Liver (tissue), 9 donors: ENCODE data around the gene CNOT4. TPM values are rescaled to one million over a fixed set of nuclear protein-coding genes. Genes with fewer than 3 reads are reported as not detected.

ENCODE experiments used
- DNase-seq: peaks from one replicate; pipeline ENCODE4 v3.0.0-alpha.2; 2017; ENCODE audit warnings: low spot score
- H3K27ac ChIP-seq, 2 donors: one replicate each; pipeline ENCODE4 v1.7.0; 2013; ENCODE audit warnings: inconsistent platforms in 2 of 2, low read length in 2 of 2, control low read depth in 1 of 2, low read depth in 1 of 2, mild to moderate bottlenecking in 1 of 2
- H3K27me3 ChIP-seq, 4 donors: one replicate each; pipeline versions ENCODE4 v1.6.1 to v1.7.0; 2013; ENCODE audit warnings: low read length in 3 of 4, inconsistent platforms in 1 of 4, mild to moderate bottlenecking in 1 of 4, moderate library complexity in 1 of 4; ENCODE audit not compliant: control insufficient read depth in 4 of 4, insufficient read depth in 4 of 4
- H3K36me3 ChIP-seq, 4 donors: one replicate each; pipeline versions ENCODE4 v1.6.1 to v1.7.0; 2013; ENCODE audit warnings: low read length in 3 of 4, mild to moderate bottlenecking in 3 of 4, low read depth in 1 of 4, moderate library complexity in 1 of 4; ENCODE audit not compliant: control insufficient read depth in 4 of 4, insufficient read depth in 3 of 4
- H3K4me1 ChIP-seq, 4 donors: one replicate each; pipeline versions ENCODE4 v1.6.1 to v1.7.0; 2013; ENCODE audit warnings: low read length in 3 of 4, mild to moderate bottlenecking in 3 of 4, moderate library complexity in 1 of 4; ENCODE audit not compliant: control insufficient read depth in 4 of 4, insufficient read depth in 4 of 4
- H3K4me3 ChIP-seq, 3 donors: one replicate each; pipeline versions ENCODE4 v1.6.1 to v1.7.0; 2013; ENCODE audit warnings: low read length in 3 of 3, control low read depth in 1 of 3, low read depth in 1 of 3, mild to moderate bottlenecking in 1 of 3
- H3K9ac ChIP-seq, 2 donors: one replicate each; pipeline ENCODE4 v1.7.0; 2013; ENCODE audit warnings: low read length in 2 of 2, mild to moderate bottlenecking in 2 of 2, moderate library complexity in 2 of 2, control low read depth in 1 of 2, low read depth in 1 of 2
- H3K9me3 ChIP-seq, 4 donors: one replicate each; pipeline versions ENCODE4 v1.6.1 to v1.7.0; 2013; ENCODE audit warnings: low read length in 3 of 4; ENCODE audit not compliant: control insufficient read depth in 4 of 4
- ATF3 ChIP-seq: IDR thresholded peaks from 2 replicates; pipeline ENCODE4 v1.6.1; 2016; ENCODE audit warnings: antibody characterized with exemption
- EGR1 ChIP-seq, 2 donors: IDR thresholded peaks; 2 replicates each; pipeline ENCODE4 v1.6.1; 2016 to 2018; ENCODE audit warnings: antibody characterized with exemption in 2 of 2, low read depth in 2 of 2
- FOXA1 ChIP-seq: IDR thresholded peaks from 2 replicates; pipeline ENCODE4 v1.6.1; 2016; ENCODE audit warnings: antibody characterized with exemption
- FOXA2 ChIP-seq: IDR thresholded peaks from 2 replicates; pipeline ENCODE4 v1.6.1; 2016; ENCODE audit warnings: antibody characterized with exemption
- GABPA ChIP-seq, 2 donors: IDR thresholded peaks in 1 of 2; conservative IDR thresholded peaks in 1 of 2; 2 replicates each; pipeline ENCODE4 v1.6.1; 2016; ENCODE audit warnings: antibody characterized with exemption in 2 of 2, mild to moderate bottlenecking in 1 of 2, moderate library complexity in 1 of 2
- HNF4A ChIP-seq, 2 donors: conservative IDR thresholded peaks; 2 replicates each; pipeline ENCODE4 v1.6.1; 2016; ENCODE audit warnings: antibody characterized with exemption in 2 of 2, mild to moderate bottlenecking in 2 of 2
- JUND ChIP-seq, 2 donors: IDR thresholded peaks; 2 replicates each; pipeline ENCODE4 v1.6.1; 2016; ENCODE audit warnings: antibody characterized with exemption in 2 of 2
- MAX ChIP-seq: IDR thresholded peaks from 2 replicates; pipeline ENCODE4 v1.6.1; 2016; ENCODE audit warnings: antibody characterized with exemption
- NR2F2 ChIP-seq: IDR thresholded peaks from 2 replicates; pipeline ENCODE4 v1.6.1; 2016; ENCODE audit warnings: antibody characterized with exemption
- RAD21 ChIP-seq, 2 donors: IDR thresholded peaks; 2 replicates each; pipeline ENCODE4 v1.6.1; 2016; ENCODE audit warnings: antibody characterized with exemption in 2 of 2, mild to moderate bottlenecking in 2 of 2
- REST ChIP-seq: IDR thresholded peaks from 2 replicates; pipeline ENCODE4 v1.6.1; 2016; ENCODE audit warnings: antibody characterized with exemption, mild to moderate bottlenecking
- RXRA ChIP-seq, 2 donors: IDR thresholded peaks; 2 replicates each; pipeline ENCODE4 v1.6.1; 2017 to 2018; ENCODE audit warnings: antibody characterized with exemption in 2 of 2, mild to moderate bottlenecking in 1 of 2
- SP1 ChIP-seq: IDR thresholded peaks from 2 replicates; pipeline ENCODE4 v1.6.1; 2018; ENCODE audit warnings: antibody characterized with exemption, mild to moderate bottlenecking
- TAF1 ChIP-seq: conservative IDR thresholded peaks from 2 replicates; pipeline ENCODE4 v1.6.1; 2016; ENCODE audit warnings: antibody characterized with exemption, mild to moderate bottlenecking
- YY1 ChIP-seq: IDR thresholded peaks from 2 replicates; pipeline ENCODE4 v1.6.1; 2016; ENCODE audit warnings: antibody characterized with exemption, mild to moderate bottlenecking
- WGBS: extraction: QIAGEN DNeasy Blood & Tissue Kit; methylation state at CpG from one replicate; pipeline ENCODE4 v1.1.7; 2013; 5-methylcytosine and 5-hydroxymethylcytosine counted together
- polyA plus RNA-seq, 2 donors: library from polyadenylated mRNA; stranded (reverse) in 1 of 2; unstranded in 1 of 2; fragments of 200-250 nt in 1 of 2; fragments of >200 nt in 1 of 2; fragmentation: Nextera tagmentation in 1 of 2; extraction: Ambion mirVana in 1 of 2; gene quantifications; one replicate each; pipeline versions ENCODE4 v1.2.1 to v1.2.3, GENCODE V29; 2013 to 2015
- total RNA-seq, 2 donors: library from RNA; depleted of rRNA; stranded (reverse); fragments of >200 nt; gene quantifications; one replicate each; pipeline ENCODE4 v1.2.3, GENCODE V29; 2014
- TF ChIP-seq, protein P1 (sequence below): IDR thresholded peaks from 2 replicates; pipeline ENCODE4 v1.6.1; 2016; ENCODE audit warnings: antibody characterized with exemption
- TF ChIP-seq, protein P2 (sequence below): fragments of 150-350 bp; IDR thresholded peaks from 2 replicates; pipeline ENCODE4 v1.5.1; 2017; ENCODE audit warnings: improper control_type of control experiment, low read depth, low read length; ENCODE audit not compliant: missing input control
- donor health status: healthy.
- donor health status: healthy.
- donor health status: healthy.
- donor health status: healthy.
- donor health status: healthy.

Gene CNOT4
- total and polyA plus RNA-seq, 4 donors: 3.7 to 11.1 (median 8.6) TPM

- Histone ChIP-seq H3K36me3 (no peaks in the 10 kb centered on the region), H3K9ac (no peak overlapping the region), H3K4me3 (no peak overlapping the region), H3K27ac (no peak overlapping the region), H3K9me3 (no peaks in the 10 kb centered on the region), H3K27me3 (no peaks in the 10 kb centered on the region), H3K4me1 (no peaks in the 10 kb centered on the region)
- TF ChIP-seq, protein P1, sequence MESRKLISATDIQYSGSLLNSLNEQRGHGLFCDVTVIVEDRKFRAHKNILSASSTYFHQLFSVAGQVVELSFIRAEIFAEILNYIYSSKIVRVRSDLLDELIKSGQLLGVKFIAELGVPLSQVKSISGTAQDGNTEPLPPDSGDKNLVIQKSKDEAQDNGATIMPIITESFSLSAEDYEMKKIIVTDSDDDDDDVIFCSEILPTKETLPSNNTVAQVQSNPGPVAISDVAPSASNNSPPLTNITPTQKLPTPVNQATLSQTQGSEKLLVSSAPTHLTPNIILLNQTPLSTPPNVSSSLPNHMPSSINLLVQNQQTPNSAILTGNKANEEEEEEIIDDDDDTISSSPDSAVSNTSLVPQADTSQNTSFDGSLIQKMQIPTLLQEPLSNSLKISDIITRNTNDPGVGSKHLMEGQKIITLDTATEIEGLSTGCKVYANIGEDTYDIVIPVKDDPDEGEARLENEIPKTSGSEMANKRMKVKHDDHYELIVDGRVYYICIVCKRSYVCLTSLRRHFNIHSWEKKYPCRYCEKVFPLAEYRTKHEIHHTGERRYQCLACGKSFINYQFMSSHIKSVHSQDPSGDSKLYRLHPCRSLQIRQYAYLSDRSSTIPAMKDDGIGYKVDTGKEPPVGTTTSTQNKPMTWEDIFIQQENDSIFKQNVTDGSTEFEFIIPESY: no peak
- no peak for TF ChIP-seq FOXA1
- no peak for TF ChIP-seq YY1
- TF ChIP-seq NR2F2: no peak
- TF ChIP-seq TAF1: no peak
- no peak for TF ChIP-seq RAD21 (IDR thresholded peaks at IDR 0.05)
- TF ChIP-seq FOXA2: no peak
- TF ChIP-seq SP1: no peak
- TF ChIP-seq ATF3: no peak
- TF ChIP-seq RXRA (IDR thresholded peaks at IDR 0.05): no peak
- TF ChIP-seq MAX: no peak
- TF ChIP-seq, protein P2, sequence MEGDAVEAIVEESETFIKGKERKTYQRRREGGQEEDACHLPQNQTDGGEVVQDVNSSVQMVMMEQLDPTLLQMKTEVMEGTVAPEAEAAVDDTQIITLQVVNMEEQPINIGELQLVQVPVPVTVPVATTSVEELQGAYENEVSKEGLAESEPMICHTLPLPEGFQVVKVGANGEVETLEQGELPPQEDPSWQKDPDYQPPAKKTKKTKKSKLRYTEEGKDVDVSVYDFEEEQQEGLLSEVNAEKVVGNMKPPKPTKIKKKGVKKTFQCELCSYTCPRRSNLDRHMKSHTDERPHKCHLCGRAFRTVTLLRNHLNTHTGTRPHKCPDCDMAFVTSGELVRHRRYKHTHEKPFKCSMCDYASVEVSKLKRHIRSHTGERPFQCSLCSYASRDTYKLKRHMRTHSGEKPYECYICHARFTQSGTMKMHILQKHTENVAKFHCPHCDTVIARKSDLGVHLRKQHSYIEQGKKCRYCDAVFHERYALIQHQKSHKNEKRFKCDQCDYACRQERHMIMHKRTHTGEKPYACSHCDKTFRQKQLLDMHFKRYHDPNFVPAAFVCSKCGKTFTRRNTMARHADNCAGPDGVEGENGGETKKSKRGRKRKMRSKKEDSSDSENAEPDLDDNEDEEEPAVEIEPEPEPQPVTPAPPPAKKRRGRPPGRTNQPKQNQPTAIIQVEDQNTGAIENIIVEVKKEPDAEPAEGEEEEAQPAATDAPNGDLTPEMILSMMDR: no peak
- TF ChIP-seq REST: no peak
- TF ChIP-seq JUND (IDR thresholded peaks at IDR 0.05): no peak
- TF ChIP-seq GABPA (IDR thresholded peaks at IDR 0.05 in 1 of 2, conservative IDR thresholded peaks at IDR 0.05 in 1 of 2): no peak
- TF ChIP-seq EGR1 (IDR thresholded peaks at IDR 0.05; ENCODE audit: low read depth in 2 of 2): no peak
- DNase-seq: no peak
These were observed 161.4 kb downstream of the CNOT4 start for GRCh38 chr7:135348493-135348892.

- no peak overlapping the region for H3K9ac ChIP-seq
- H3K4me3 ChIP-seq: no peak overlapping the region
- 73% methylated on average over 2 of the region's 2 CpGs for WGBS
- H3K27me3 ChIP-seq: no peaks in the 10 kb centered on the region
- no peaks in the 10 kb centered on the region for H3K36me3 ChIP-seq
- TF ChIP-seq HNF4A (conservative IDR thresholded peaks at IDR 0.05) (no peak), RAD21 (IDR thresholded peaks at IDR 0.05) (no peak), TAF1 (no peak), FOXA2 (no peak), NR2F2 (no peak)
- TF ChIP-seq, protein P2: no peak
- TF ChIP-seq, protein P1: no peak
- H3K4me1 ChIP-seq: peaks cover 0 to 6% (median 2%) of the 10 kb centered on the region in 4 donors
- DNase-seq: no peak
- H3K9me3 ChIP-seq: no peaks in the 10 kb centered on the region
- H3K27ac ChIP-seq: no peak overlapping the region
These were observed 166.5 kb downstream of the CNOT4 start for GRCh38 chr7:135343361-135343760.
